Liver (tissue), 9 donors: ENCODE data around the gene RCOR2. TPM values are rescaled to one million over a fixed set of nuclear protein-coding genes. Genes with fewer than 3 reads are reported as not detected.

Source experiments
- DNase-seq: peaks from one replicate; pipeline ENCODE4 v3.0.0-alpha.2; 2017; ENCODE audit warnings: low spot score
- H3K27ac ChIP-seq, 2 donors: one replicate each; pipeline ENCODE4 v1.7.0; 2013; ENCODE audit warnings: inconsistent platforms in 2 of 2, low read length in 2 of 2, control low read depth in 1 of 2, low read depth in 1 of 2, mild to moderate bottlenecking in 1 of 2
- H3K27me3 ChIP-seq, 4 donors: one replicate each; pipeline versions ENCODE4 v1.6.1 to v1.7.0; 2013; ENCODE audit warnings: low read length in 3 of 4, inconsistent platforms in 1 of 4, mild to moderate bottlenecking in 1 of 4, moderate library complexity in 1 of 4; ENCODE audit not compliant: control insufficient read depth in 4 of 4, insufficient read depth in 4 of 4
- H3K36me3 ChIP-seq, 4 donors: one replicate each; pipeline versions ENCODE4 v1.6.1 to v1.7.0; 2013; ENCODE audit warnings: low read length in 3 of 4, mild to moderate bottlenecking in 3 of 4, low read depth in 1 of 4, moderate library complexity in 1 of 4; ENCODE audit not compliant: control insufficient read depth in 4 of 4, insufficient read depth in 3 of 4
- H3K4me1 ChIP-seq, 4 donors: one replicate each; pipeline versions ENCODE4 v1.6.1 to v1.7.0; 2013; ENCODE audit warnings: low read length in 3 of 4, mild to moderate bottlenecking in 3 of 4, moderate library complexity in 1 of 4; ENCODE audit not compliant: control insufficient read depth in 4 of 4, insufficient read depth in 4 of 4
- H3K4me3 ChIP-seq, 3 donors: one replicate each; pipeline versions ENCODE4 v1.6.1 to v1.7.0; 2013; ENCODE audit warnings: low read length in 3 of 3, control low read depth in 1 of 3, low read depth in 1 of 3, mild to moderate bottlenecking in 1 of 3
- H3K9ac ChIP-seq, 2 donors: one replicate each; pipeline ENCODE4 v1.7.0; 2013; ENCODE audit warnings: low read length in 2 of 2, mild to moderate bottlenecking in 2 of 2, moderate library complexity in 2 of 2, control low read depth in 1 of 2, low read depth in 1 of 2
- H3K9me3 ChIP-seq, 4 donors: one replicate each; pipeline versions ENCODE4 v1.6.1 to v1.7.0; 2013; ENCODE audit warnings: low read length in 3 of 4; ENCODE audit not compliant: control insufficient read depth in 4 of 4
- EGR1 ChIP-seq, 2 donors: IDR thresholded peaks; 2 replicates each; pipeline ENCODE4 v1.6.1; 2016 to 2018; ENCODE audit warnings: antibody characterized with exemption in 2 of 2, low read depth in 2 of 2
- FOXA1 ChIP-seq: IDR thresholded peaks from 2 replicates; pipeline ENCODE4 v1.6.1; 2016; ENCODE audit warnings: antibody characterized with exemption
- FOXA2 ChIP-seq: IDR thresholded peaks from 2 replicates; pipeline ENCODE4 v1.6.1; 2016; ENCODE audit warnings: antibody characterized with exemption
- GABPA ChIP-seq, 2 donors: IDR thresholded peaks in 1 of 2; conservative IDR thresholded peaks in 1 of 2; 2 replicates each; pipeline ENCODE4 v1.6.1; 2016; ENCODE audit warnings: antibody characterized with exemption in 2 of 2, mild to moderate bottlenecking in 1 of 2, moderate library complexity in 1 of 2
- HNF4A ChIP-seq, 2 donors: conservative IDR thresholded peaks; 2 replicates each; pipeline ENCODE4 v1.6.1; 2016; ENCODE audit warnings: antibody characterized with exemption in 2 of 2, mild to moderate bottlenecking in 2 of 2
- HNF4G ChIP-seq: IDR thresholded peaks from 2 replicates; pipeline ENCODE4 v1.6.1; 2016; ENCODE audit warnings: antibody characterized with exemption
- JUND ChIP-seq, 2 donors: IDR thresholded peaks; 2 replicates each; pipeline ENCODE4 v1.6.1; 2016; ENCODE audit warnings: antibody characterized with exemption in 2 of 2
- NR2F2 ChIP-seq: IDR thresholded peaks from 2 replicates; pipeline ENCODE4 v1.6.1; 2016; ENCODE audit warnings: antibody characterized with exemption
- RAD21 ChIP-seq, 2 donors: IDR thresholded peaks; 2 replicates each; pipeline ENCODE4 v1.6.1; 2016; ENCODE audit warnings: antibody characterized with exemption in 2 of 2, mild to moderate bottlenecking in 2 of 2
- RXRA ChIP-seq, 2 donors: IDR thresholded peaks; 2 replicates each; pipeline ENCODE4 v1.6.1; 2017 to 2018; ENCODE audit warnings: antibody characterized with exemption in 2 of 2, mild to moderate bottlenecking in 1 of 2
- TAF1 ChIP-seq: conservative IDR thresholded peaks from 2 replicates; pipeline ENCODE4 v1.6.1; 2016; ENCODE audit warnings: antibody characterized with exemption, mild to moderate bottlenecking
- YY1 ChIP-seq: IDR thresholded peaks from 2 replicates; pipeline ENCODE4 v1.6.1; 2016; ENCODE audit warnings: antibody characterized with exemption, mild to moderate bottlenecking
- WGBS: extraction: QIAGEN DNeasy Blood & Tissue Kit; methylation state at CpG from one replicate; pipeline ENCODE4 v1.1.7; 2013; 5-methylcytosine and 5-hydroxymethylcytosine counted together
- polyA plus RNA-seq, 2 donors: library from polyadenylated mRNA; stranded (reverse) in 1 of 2; unstranded in 1 of 2; fragments of 200-250 nt in 1 of 2; fragments of >200 nt in 1 of 2; fragmentation: Nextera tagmentation in 1 of 2; extraction: Ambion mirVana in 1 of 2; gene quantifications; one replicate each; pipeline versions ENCODE4 v1.2.1 to v1.2.3, GENCODE V29; 2013 to 2015
- total RNA-seq, 2 donors: library from RNA; depleted of rRNA; stranded (reverse); fragments of >200 nt; gene quantifications; one replicate each; pipeline ENCODE4 v1.2.3, GENCODE V29; 2014
- TF ChIP-seq, protein P1 (sequence below): IDR thresholded peaks from 2 replicates; pipeline ENCODE4 v1.6.1; 2016; ENCODE audit warnings: antibody characterized with exemption
- TF ChIP-seq, protein P2 (sequence below): IDR thresholded peaks from 2 replicates; pipeline ENCODE4 v1.6.1; 2016; ENCODE audit warnings: antibody characterized with exemption
- TF ChIP-seq, protein P3 (sequence below): IDR thresholded peaks from 2 replicates; pipeline ENCODE4 v1.6.1; 2016; ENCODE audit warnings: antibody characterized with exemption
- TF ChIP-seq, protein P4 (sequence below): fragments of 150-350 bp; IDR thresholded peaks from 2 replicates; pipeline ENCODE4 v1.5.1; 2017; ENCODE audit warnings: improper control_type of control experiment, low read depth, low read length; ENCODE audit not compliant: missing input control
- TF ChIP-seq, protein P5 (sequence below): IDR thresholded peaks from 2 replicates; pipeline ENCODE4 v1.6.1; 2016; ENCODE audit warnings: antibody characterized with exemption, mild to moderate bottlenecking
- donor health status: healthy.
- donor health status: healthy.
- donor health status: healthy.
- donor health status: healthy.
- donor health status: healthy.

Gene RCOR2
- total and polyA plus RNA-seq, 4 donors: 0.05 to 0.19 TPM; not detected in 2

DNA sequence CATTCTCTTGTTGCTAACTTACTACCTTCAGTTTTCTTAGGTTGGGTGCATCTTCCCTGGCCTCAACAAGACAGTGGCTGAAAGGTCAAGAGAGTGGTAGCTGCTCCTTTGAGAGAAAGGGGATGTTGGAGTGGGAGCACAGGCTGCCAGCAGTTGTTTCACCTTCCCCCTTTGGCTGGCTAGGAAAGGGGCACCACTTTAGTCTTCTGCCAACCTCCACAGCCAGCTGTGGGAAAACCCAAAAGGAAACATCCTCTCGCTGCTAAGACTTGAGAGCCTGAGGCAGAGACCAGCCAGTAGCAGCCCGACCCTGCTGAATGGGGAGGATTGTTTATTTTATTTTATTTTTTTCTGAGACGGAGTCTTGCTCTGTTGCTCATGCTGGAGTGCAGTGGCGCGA, 43.7 kb downstream of the RCOR2 start:
- Histone ChIP-seq H3K4me3 (no peak overlapping the region), H3K4me1 (peaks cover 7 to 46% (median 38%) of the 10 kb centered on the region in 4 donors), H3K27ac (no peak overlapping the region), H3K36me3 (no peaks in the 10 kb centered on the region), H3K27me3 (no peaks in the 10 kb centered on the region), H3K9me3 (no peaks in the 10 kb centered on the region), H3K9ac (no peak overlapping the region)
- TF ChIP-seq, protein P1, sequence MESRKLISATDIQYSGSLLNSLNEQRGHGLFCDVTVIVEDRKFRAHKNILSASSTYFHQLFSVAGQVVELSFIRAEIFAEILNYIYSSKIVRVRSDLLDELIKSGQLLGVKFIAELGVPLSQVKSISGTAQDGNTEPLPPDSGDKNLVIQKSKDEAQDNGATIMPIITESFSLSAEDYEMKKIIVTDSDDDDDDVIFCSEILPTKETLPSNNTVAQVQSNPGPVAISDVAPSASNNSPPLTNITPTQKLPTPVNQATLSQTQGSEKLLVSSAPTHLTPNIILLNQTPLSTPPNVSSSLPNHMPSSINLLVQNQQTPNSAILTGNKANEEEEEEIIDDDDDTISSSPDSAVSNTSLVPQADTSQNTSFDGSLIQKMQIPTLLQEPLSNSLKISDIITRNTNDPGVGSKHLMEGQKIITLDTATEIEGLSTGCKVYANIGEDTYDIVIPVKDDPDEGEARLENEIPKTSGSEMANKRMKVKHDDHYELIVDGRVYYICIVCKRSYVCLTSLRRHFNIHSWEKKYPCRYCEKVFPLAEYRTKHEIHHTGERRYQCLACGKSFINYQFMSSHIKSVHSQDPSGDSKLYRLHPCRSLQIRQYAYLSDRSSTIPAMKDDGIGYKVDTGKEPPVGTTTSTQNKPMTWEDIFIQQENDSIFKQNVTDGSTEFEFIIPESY: no peak
- TF ChIP-seq TAF1 (no peak), RXRA (IDR thresholded peaks at IDR 0.05) (no peak), HNF4G (no peak), HNF4A (conservative IDR thresholded peaks at IDR 0.05) (no peak), FOXA2 (no peak), YY1 (no peak), JUND (IDR thresholded peaks at IDR 0.05) (no peak), FOXA1 (no peak), EGR1 (IDR thresholded peaks at IDR 0.05; ENCODE audit: low read depth in 2 of 2) (no peak), GABPA (IDR thresholded peaks at IDR 0.05 in 1 of 2, conservative IDR thresholded peaks at IDR 0.05 in 1 of 2) (no peak), RAD21 (IDR thresholded peaks at IDR 0.05) (no peak)
- TF ChIP-seq, protein P2, sequence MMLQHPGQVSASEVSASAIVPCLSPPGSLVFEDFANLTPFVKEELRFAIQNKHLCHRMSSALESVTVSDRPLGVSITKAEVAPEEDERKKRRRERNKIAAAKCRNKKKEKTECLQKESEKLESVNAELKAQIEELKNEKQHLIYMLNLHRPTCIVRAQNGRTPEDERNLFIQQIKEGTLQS: no peak
- TF ChIP-seq, protein P3, sequence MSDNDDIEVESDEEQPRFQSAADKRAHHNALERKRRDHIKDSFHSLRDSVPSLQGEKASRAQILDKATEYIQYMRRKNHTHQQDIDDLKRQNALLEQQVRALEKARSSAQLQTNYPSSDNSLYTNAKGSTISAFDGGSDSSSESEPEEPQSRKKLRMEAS: no peak
- TF ChIP-seq, protein P4, sequence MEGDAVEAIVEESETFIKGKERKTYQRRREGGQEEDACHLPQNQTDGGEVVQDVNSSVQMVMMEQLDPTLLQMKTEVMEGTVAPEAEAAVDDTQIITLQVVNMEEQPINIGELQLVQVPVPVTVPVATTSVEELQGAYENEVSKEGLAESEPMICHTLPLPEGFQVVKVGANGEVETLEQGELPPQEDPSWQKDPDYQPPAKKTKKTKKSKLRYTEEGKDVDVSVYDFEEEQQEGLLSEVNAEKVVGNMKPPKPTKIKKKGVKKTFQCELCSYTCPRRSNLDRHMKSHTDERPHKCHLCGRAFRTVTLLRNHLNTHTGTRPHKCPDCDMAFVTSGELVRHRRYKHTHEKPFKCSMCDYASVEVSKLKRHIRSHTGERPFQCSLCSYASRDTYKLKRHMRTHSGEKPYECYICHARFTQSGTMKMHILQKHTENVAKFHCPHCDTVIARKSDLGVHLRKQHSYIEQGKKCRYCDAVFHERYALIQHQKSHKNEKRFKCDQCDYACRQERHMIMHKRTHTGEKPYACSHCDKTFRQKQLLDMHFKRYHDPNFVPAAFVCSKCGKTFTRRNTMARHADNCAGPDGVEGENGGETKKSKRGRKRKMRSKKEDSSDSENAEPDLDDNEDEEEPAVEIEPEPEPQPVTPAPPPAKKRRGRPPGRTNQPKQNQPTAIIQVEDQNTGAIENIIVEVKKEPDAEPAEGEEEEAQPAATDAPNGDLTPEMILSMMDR: no peak
- TF ChIP-seq, protein P5, sequence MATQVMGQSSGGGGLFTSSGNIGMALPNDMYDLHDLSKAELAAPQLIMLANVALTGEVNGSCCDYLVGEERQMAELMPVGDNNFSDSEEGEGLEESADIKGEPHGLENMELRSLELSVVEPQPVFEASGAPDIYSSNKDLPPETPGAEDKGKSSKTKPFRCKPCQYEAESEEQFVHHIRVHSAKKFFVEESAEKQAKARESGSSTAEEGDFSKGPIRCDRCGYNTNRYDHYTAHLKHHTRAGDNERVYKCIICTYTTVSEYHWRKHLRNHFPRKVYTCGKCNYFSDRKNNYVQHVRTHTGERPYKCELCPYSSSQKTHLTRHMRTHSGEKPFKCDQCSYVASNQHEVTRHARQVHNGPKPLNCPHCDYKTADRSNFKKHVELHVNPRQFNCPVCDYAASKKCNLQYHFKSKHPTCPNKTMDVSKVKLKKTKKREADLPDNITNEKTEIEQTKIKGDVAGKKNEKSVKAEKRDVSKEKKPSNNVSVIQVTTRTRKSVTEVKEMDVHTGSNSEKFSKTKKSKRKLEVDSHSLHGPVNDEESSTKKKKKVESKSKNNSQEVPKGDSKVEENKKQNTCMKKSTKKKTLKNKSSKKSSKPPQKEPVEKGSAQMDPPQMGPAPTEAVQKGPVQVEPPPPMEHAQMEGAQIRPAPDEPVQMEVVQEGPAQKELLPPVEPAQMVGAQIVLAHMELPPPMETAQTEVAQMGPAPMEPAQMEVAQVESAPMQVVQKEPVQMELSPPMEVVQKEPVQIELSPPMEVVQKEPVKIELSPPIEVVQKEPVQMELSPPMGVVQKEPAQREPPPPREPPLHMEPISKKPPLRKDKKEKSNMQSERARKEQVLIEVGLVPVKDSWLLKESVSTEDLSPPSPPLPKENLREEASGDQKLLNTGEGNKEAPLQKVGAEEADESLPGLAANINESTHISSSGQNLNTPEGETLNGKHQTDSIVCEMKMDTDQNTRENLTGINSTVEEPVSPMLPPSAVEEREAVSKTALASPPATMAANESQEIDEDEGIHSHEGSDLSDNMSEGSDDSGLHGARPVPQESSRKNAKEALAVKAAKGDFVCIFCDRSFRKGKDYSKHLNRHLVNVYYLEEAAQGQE: no peak
- no peak for DNase-seq
- WGBS: 86% methylated on average over 5 of the region's 5 CpGs

DNA sequence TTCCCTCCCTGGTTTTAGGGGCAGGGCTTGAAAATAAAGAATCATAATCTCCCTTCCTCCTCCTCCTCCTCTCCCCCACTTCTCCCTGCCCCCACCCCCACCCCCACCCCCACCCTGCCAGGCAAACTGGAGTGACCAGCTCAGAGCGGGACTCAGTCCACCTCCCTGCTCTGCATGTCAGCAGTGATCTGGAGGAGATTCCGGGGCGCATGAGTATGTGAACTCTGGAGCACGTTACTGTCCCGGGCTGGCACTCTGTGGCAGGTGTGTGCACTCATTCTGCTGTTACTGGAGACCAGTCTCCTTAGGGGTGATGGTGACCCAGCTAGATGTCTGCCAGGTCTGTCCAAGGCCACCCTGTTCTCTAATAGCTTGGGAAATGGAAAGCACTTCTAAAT, 44.2 kb downstream of the RCOR2 start:
- 35% methylated on average over 5 of the region's 5 CpGs for WGBS
- no peak overlapping the region for H3K4me3 ChIP-seq
- H3K4me1 ChIP-seq: peaks cover 7 to 46% (median 38%) of the 10 kb centered on the region in 4 donors

More for the DNA sequence above, 44.2 kb downstream of the RCOR2 start:
- Histone ChIP-seq H3K36me3 (no peaks in the 10 kb centered on the region), H3K27ac (peak overlapping the region; percentile 65 to 74), H3K9me3 (no peaks in the 10 kb centered on the region), H3K27me3 (no peaks in the 10 kb centered on the region), H3K9ac (no peak overlapping the region)
- TF ChIP-seq EGR1 (IDR thresholded peaks at IDR 0.05; ENCODE audit: low read depth in 2 of 2) (no peak), GABPA (IDR thresholded peaks at IDR 0.05 in 1 of 2, conservative IDR thresholded peaks at IDR 0.05 in 1 of 2) (no peak), HNF4A (conservative IDR thresholded peaks at IDR 0.05) (no peak), NR2F2 (no peak), FOXA1 (no peak), RAD21 (IDR thresholded peaks at IDR 0.05) (no peak)
- TF ChIP-seq, protein P2: no peak
- DNase-seq: no peak
